ENCODE data around the gene DPP6. TPM values are rescaled to one million over a fixed set of nuclear protein-coding genes. Genes with fewer than 3 reads are reported as not detected.

DPP6 gene
- total RNA-seq, 1 experiment from 2014 or later: not detected

DNA sequence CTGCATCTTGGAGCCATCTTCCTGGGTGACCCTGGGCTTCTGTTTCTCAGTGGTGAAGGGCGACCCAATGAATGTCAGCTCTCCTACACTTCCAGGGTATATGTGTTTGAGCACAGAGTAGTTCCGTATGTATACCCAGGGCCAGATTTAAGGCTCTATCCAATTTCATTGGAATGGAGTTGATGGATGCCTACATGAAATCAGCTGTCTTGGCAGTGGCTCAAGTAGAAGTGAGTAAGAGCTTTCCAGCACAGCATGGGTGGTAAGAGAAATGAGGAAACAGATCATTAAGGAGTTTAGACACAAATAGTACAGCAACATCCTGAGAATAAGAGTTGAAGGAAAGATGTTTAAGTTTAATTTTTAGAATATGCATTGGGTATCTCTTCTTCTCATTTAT, 517.7 kb downstream of the DPP6 start:
- no peaks in the 10 kb centered on the region for H3K9me2 ChIP-seq (replicated peaks; ENCODE audit: low read length)
- ATAC-seq (no peak), DNase-seq (no peak)
- ChIA-PET POLR2A (ENCODE audit: unreplicated experiment) (no interaction called here), CTCF (no interaction called here)
- no peak overlapping the region for H3K4me3 ChIP-seq (ENCODE audit: low read length)
- no peaks in the 10 kb centered on the region for H3K27me3 ChIP-seq (ENCODE audit: low read length)
- no peaks in the 10 kb centered on the region for H3K36me3 ChIP-seq (ENCODE audit: low read depth, low read length)
- intact Hi-C loops (cut with micrococcal nuclease): no loop called here
- H4K20me1 ChIP-seq (ENCODE audit: low read length): no peaks in the 10 kb centered on the region
- H3K4me1 ChIP-seq (ENCODE audit: insufficient read depth, low read length): no peaks in the 10 kb centered on the region
- BruUV-seq (replicated peaks): no TSS peak
- no peaks in the 10 kb centered on the region for H3K79me2 ChIP-seq (ENCODE audit: low read length)
- no peak overlapping the region for H3K27ac ChIP-seq (ENCODE audit: low read length)
- H2AFZ ChIP-seq (ENCODE audit: low read length): no peak overlapping the region
- H3F3A ChIP-seq (ENCODE audit: low read length, unreplicated experiment): no peaks in the 10 kb centered on the region
- TF ChIP-seq, protein P1, sequence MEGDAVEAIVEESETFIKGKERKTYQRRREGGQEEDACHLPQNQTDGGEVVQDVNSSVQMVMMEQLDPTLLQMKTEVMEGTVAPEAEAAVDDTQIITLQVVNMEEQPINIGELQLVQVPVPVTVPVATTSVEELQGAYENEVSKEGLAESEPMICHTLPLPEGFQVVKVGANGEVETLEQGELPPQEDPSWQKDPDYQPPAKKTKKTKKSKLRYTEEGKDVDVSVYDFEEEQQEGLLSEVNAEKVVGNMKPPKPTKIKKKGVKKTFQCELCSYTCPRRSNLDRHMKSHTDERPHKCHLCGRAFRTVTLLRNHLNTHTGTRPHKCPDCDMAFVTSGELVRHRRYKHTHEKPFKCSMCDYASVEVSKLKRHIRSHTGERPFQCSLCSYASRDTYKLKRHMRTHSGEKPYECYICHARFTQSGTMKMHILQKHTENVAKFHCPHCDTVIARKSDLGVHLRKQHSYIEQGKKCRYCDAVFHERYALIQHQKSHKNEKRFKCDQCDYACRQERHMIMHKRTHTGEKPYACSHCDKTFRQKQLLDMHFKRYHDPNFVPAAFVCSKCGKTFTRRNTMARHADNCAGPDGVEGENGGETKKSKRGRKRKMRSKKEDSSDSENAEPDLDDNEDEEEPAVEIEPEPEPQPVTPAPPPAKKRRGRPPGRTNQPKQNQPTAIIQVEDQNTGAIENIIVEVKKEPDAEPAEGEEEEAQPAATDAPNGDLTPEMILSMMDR (conservative IDR thresholded peaks at IDR 0.05; ENCODE audit: low read depth, low read length): no peak
- no peak for TF ChIP-seq EZH2phosphoT487 (IDR thresholded peaks at IDR 0.05; ENCODE audit: borderline replicate concordance, low read length)
- H3K9ac ChIP-seq (ENCODE audit: low read length): no peak overlapping the region
- H3K4me2 ChIP-seq (ENCODE audit: low read length): no peak overlapping the region
- H3K9me3 ChIP-seq (ENCODE audit: low read length): 0 out of 2 replicates have a peak, but pooled peaks cover 4% of the 10 kb centered on the region

DNA sequence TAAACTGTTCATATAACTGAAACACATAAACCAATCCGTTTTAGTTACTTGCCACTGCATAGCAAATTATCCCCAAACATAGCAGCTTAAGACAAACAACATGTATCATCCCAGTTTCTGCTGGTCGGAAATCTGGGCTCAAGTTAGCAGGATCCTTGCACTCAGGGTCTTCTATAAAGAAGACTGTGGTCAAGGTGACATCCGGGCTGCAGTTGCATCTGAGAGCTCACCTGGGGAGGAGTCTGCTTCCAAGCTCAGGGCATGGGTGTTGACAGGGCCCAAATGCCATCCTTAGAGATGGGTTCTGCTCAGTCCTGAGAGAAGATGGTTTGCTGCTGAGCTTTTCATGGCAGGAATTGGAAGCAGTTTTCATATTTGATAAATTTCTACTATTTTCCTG, 519.6 kb downstream of the DPP6 start:
- no peak overlapping the region for H3K4me2 ChIP-seq (ENCODE audit: low read length)
- TF ChIP-seq EZH2phosphoT487 (IDR thresholded peaks at IDR 0.05; ENCODE audit: borderline replicate concordance, low read length) (no peak), EZH2 (IDR thresholded peaks at IDR 0.05; ENCODE audit: low read length, unreplicated experiment) (no peak)
- TF ChIP-seq, protein P1 (conservative IDR thresholded peaks at IDR 0.05; ENCODE audit: low read depth, low read length): no peak
- H4K20me1 ChIP-seq (ENCODE audit: low read length): no peaks in the 10 kb centered on the region
- H3K27me3 ChIP-seq (ENCODE audit: low read length): no peaks in the 10 kb centered on the region
- ATAC-seq (no peak), DNase-seq (no peak)
- H3K9ac ChIP-seq (ENCODE audit: low read length): no peak overlapping the region
- H3K9me3 ChIP-seq (ENCODE audit: low read length): 0 out of 2 replicates have a peak, but pooled peaks cover 4% of the 10 kb centered on the region
- H3K79me2 ChIP-seq (ENCODE audit: low read length): no peaks in the 10 kb centered on the region
- no peaks in the 10 kb centered on the region for H3K36me3 ChIP-seq (ENCODE audit: low read depth, low read length)
- POLR2A ChIA-PET (ENCODE audit: unreplicated experiment): no interaction called here
- intact Hi-C loops (cut with micrococcal nuclease): no loop called here
- CTCF ChIA-PET: no interaction called here
- no peak overlapping the region for H3K27ac ChIP-seq (ENCODE audit: low read length)
- no peaks in the 10 kb centered on the region for H3F3A ChIP-seq (ENCODE audit: low read length, unreplicated experiment)
- H2AFZ ChIP-seq (ENCODE audit: low read length): no peak overlapping the region
- no peaks in the 10 kb centered on the region for H3K4me1 ChIP-seq (ENCODE audit: insufficient read depth, low read length)
- BruUV-seq (replicated peaks): no TSS peak
- H3K9me2 ChIP-seq (replicated peaks; ENCODE audit: low read length): no peaks in the 10 kb centered on the region
- no peak overlapping the region for H3K4me3 ChIP-seq (ENCODE audit: low read length)

GRCh38 chr7:154574235-154574634, 522.0 kb downstream of the DPP6 start:
- CTCF ChIA-PET: no interaction called here

More at GRCh38 chr7:154574235-154574634, 522.0 kb downstream of the DPP6 start:
- Histone ChIP-seq H3K4me1 (ENCODE audit: insufficient read depth, low read length) (no peaks in the 10 kb centered on the region), H3K9me2 (replicated peaks; ENCODE audit: low read length) (no peaks in the 10 kb centered on the region), H3K27ac (ENCODE audit: low read length) (no peak overlapping the region), H2AFZ (ENCODE audit: low read length) (no peak overlapping the region), H3K9me3 (ENCODE audit: low read length) (0 out of 2 replicates have a peak, but pooled peaks cover 4% of the 10 kb centered on the region), H3K27me3 (ENCODE audit: low read length) (no peaks in the 10 kb centered on the region), H4K20me1 (ENCODE audit: low read length) (no peaks in the 10 kb centered on the region), H3K36me3 (ENCODE audit: low read depth, low read length) (no peaks in the 10 kb centered on the region), H3F3A (ENCODE audit: low read length, unreplicated experiment) (no peaks in the 10 kb centered on the region), H3K4me2 (ENCODE audit: low read length) (no peak overlapping the region), H3K9ac (ENCODE audit: low read length) (no peak overlapping the region), H3K79me2 (ENCODE audit: low read length) (no peaks in the 10 kb centered on the region), H3K4me3 (ENCODE audit: low read length) (no peak overlapping the region)
- no peak for DNase-seq
- POLR2A ChIA-PET (ENCODE audit: unreplicated experiment): no interaction called here
- BruUV-seq (replicated peaks): no TSS peak
- ATAC-seq: no peak
- TF ChIP-seq EZH2 (IDR thresholded peaks at IDR 0.05; ENCODE audit: low read length, unreplicated experiment) (no peak), EZH2phosphoT487 (IDR thresholded peaks at IDR 0.05; ENCODE audit: borderline replicate concordance, low read length) (no peak)
- TF ChIP-seq, protein P1 (conservative IDR thresholded peaks at IDR 0.05; ENCODE audit: low read depth, low read length): no peak
- intact Hi-C loops (cut with micrococcal nuclease): no loop called here
